HTERT RPE-1 (cell line): Measurements from ENCODE around the gene FGF21.

Experiments
- in situ Hi-C: fragments of 300-500 bp; cut with MboI; formaldehyde crosslinking; loops from 4 replicates; pipeline ENCODE4 v1.14.3; 2020; ENCODE audit warnings: low sequenced_read_pairs

The FGF21 gene

GRCh38 chr19:48728911-48729664 lies 26.2 kb upstream of the FGF21 start:
- in situ Hi-C loops: no loop called here

GRCh38 chr19:48731452-48731851 lies 23.9 kb upstream of the FGF21 start:
- in situ Hi-C loops: no loop called here

GRCh38 chr19:48734625-48735024 lies 20.7 kb upstream of the FGF21 start:
- in situ Hi-C loops: no loop called here

GRCh38 chr19:48735031-48735615 lies 20.2 kb upstream of the FGF21 start:
- in situ Hi-C loops: no loop called here

- in situ Hi-C loops: no loop called here
Observed at GRCh38 chr19:48737360-48737998, 17.8 kb upstream of the FGF21 start.

- in situ Hi-C loops: no loop called here
Observed at GRCh38 chr19:48738557-48739403, 16.5 kb upstream of the FGF21 start.

- in situ Hi-C loops: no loop called here
Observed at GRCh38 chr19:48739404-48740163, 15.7 kb upstream of the FGF21 start.

GRCh38 chr19:48740164-48740972 lies 15.0 kb upstream of the FGF21 start, which contains the start of gene RASIP1:
RASIP1 (minus strand) TSS chr19:48740610; CDS start chr19:48740282, 328 bp downstream.
- in situ Hi-C loops: no loop called here

GRCh38 chr19:48741129-48741999 lies 14.0 kb upstream of the FGF21 start:
- in situ Hi-C loops: no loop called here

GRCh38 chr19:48742096-48742495 lies 13.2 kb upstream of the FGF21 start:
- in situ Hi-C loops: no loop called here

GRCh38 chr19:48745208-48745995 lies 9.9 kb upstream of the FGF21 start:
- in situ Hi-C loops: no loop called here

- in situ Hi-C loops: no loop called here
Observed at GRCh38 chr19:48746110-48746509, 9.2 kb upstream of the FGF21 start.

- in situ Hi-C loops: no loop called here
Observed at GRCh38 chr19:48746738-48747575, 8.4 kb upstream of the FGF21 start, which contains the start of gene IZUMO1. IZUMO1 (minus strand) TSS chr19:48746909; CDS start chr19:48745859, 1,050 bp downstream.

GRCh38 chr19:48749571-48750198 lies 5.6 kb upstream of the FGF21 start:
- in situ Hi-C loops: no loop called here

- in situ Hi-C loops: no loop called here
Observed at GRCh38 chr19:48750351-48750750, 5.0 kb upstream of the FGF21 start.

GRCh38 chr19:48750771-48751504 lies 4.4 kb upstream of the FGF21 start:
- in situ Hi-C loops: no loop called here
